HG03280 (cell line): Measurements from ENCODE around the gene TLR2.

ENCODE experiments used
- ATAC-seq: cut with Tn5 transposase; IDR thresholded peaks from one replicate; pipeline ENCODE4 v1.9.1; 2021; ENCODE audit warnings: mild to moderate bottlenecking, moderate library complexity; ENCODE audit not compliant: unreplicated experiment

TLR2 gene, protein sequence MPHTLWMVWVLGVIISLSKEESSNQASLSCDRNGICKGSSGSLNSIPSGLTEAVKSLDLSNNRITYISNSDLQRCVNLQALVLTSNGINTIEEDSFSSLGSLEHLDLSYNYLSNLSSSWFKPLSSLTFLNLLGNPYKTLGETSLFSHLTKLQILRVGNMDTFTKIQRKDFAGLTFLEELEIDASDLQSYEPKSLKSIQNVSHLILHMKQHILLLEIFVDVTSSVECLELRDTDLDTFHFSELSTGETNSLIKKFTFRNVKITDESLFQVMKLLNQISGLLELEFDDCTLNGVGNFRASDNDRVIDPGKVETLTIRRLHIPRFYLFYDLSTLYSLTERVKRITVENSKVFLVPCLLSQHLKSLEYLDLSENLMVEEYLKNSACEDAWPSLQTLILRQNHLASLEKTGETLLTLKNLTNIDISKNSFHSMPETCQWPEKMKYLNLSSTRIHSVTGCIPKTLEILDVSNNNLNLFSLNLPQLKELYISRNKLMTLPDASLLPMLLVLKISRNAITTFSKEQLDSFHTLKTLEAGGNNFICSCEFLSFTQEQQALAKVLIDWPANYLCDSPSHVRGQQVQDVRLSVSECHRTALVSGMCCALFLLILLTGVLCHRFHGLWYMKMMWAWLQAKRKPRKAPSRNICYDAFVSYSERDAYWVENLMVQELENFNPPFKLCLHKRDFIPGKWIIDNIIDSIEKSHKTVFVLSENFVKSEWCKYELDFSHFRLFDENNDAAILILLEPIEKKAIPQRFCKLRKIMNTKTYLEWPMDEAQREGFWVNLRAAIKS

DNA sequence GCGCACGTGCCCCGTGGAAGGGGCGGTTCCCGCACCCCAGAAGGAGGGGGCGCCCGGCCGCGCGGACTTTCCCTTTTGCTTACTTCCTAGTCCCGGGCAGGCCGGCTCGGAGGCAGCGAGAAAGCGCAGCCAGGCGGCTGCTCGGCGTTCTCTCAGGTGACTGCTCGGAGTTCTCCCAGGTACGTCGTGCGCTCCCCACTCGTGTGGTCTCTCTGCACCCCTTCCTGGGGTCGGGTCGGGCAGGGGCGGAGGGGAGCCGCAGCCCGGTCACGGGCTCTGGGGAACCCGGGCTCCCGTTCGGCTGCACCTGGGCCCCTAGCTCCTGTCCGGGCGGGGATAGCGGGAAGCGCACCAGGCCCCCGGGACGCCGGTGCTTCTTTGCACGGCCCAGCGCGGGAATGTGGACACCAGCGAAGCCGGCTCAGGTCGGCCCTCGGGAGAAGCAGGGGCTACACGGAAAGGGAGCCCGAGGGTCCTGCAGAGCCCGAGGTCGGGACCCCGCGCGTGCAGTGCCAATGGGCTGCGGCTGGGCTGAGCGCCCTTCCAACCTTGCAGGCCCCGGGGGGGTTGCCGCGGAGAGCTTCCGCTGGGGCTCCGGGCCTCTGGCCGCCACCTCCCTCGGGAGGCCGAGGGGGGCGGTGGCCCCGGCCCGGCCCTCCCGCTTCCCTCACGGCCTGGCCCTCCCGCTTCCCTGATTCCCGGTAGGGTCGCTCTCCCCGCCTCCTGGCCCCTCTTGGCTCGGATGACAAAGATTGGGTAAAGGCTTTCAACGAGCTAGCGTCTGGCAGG is at the start of gene TLR2:
Gene TLR2, plus strand, starts transcription at position 99 of the 789 bp plus-strand sequence. CDS start 18,628 bp downstream, outside the sequence.
- ATAC-seq = peak; percentile 72

DNA sequence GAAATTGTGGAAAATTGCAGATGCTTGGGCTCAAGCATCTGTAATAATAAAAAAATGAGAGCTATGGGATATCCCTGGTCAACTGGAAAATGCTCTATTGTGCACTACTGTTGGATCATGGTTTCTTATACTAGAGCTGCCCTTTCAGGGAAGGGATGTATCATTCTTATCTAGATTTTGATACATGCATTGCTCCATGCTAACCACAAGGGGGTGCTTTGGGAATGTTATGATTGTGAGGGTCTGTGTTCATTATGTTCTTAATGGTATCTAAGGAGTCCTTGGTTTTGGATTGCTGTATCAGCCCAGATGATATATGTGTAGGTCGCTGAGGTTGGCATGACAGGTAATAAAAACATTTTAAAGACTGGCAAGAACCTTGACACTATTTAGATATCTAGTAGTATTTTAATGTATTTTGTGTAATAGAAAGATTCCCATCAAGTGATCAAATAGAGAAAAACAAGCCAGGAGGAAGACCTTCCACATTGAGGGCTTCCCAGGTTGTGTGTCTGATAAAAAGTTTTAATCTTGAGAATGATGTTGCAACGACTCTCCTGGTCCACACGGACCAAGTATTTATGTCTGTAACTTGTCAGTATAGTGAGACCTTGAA is 49.2 kb upstream of the TLR2 start:
- no peak for ATAC-seq

DNA sequence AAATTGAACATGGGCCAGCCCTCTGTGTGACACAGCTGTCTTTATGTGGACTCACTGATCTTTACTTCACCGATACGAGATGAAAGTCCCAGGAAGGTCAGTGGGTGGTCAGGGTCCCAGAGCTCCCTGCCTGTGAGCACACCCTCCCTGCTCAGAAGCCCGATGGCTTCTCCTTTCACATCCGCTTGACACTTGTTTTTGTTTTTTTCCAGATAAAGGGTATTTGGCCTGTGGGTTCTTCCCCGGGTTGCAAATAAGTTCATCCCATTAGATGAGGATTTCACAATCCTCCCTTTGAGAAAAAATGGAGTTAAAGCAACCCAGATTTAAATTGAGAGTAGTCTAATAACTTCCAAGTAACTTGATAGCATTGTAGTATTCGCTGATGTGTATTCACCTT is 48.2 kb upstream of the TLR2 start:
- no peak for ATAC-seq

DNA sequence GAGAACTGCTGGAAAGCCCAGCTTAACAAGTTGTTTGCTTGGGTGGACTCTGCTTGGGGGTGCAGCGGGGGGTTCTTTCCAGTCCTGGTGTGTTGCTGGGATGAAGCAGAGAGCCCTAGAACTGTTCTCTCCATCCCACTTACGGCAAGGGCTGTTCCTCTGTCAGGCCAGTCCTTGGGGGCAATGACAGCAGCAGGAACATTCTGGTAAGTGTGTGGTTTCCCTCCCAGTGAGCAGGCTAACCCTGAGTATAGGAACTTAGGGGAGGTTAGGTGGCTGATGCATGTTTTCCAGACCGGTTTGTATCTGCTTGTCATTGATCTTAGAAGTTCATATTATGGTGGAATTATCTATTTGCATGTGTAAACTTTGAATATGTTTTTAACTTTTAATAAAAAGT is 46.9 kb upstream of the TLR2 start:
- ATAC-seq = no peak

DNA sequence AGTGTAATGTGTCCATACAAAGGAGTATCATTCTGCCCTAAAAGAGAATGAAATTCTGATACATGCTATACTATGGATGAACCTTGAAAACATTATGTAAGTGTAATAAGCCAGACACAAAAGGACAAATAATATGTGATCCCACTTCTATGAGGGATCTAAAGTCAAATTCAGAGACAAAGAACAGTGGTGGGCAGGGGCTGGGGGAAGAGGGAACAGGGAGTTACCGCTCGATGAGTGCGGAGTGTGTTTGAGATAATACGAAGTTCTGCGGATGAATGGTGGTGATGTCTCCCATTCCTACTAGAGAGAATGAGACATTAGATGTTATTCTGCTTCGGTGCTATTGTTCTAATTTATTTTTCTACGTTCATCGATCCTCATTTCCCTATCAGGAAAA is 46.1 kb upstream of the TLR2 start:
- no peak for ATAC-seq

DNA sequence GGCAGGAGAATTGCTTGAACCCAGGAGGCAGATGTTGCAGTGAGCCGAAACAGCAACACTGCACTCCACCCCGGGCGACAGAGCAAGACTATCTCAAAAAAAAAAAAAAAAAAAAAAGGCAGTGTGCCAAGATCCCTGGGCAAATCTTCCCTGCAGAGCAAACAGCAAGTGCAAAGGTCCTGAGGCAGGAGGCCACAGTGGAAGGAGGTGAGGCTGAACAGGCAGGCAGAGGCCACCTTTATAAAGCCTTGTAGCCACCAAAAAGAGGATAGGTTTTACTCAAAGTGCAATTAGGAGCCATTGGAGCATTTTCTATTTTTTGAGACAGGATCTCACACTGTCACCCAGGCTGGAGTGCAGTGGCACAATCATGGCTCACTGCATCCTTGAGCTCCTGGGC is 45.1 kb upstream of the TLR2 start:
- ATAC-seq = no peak

DNA sequence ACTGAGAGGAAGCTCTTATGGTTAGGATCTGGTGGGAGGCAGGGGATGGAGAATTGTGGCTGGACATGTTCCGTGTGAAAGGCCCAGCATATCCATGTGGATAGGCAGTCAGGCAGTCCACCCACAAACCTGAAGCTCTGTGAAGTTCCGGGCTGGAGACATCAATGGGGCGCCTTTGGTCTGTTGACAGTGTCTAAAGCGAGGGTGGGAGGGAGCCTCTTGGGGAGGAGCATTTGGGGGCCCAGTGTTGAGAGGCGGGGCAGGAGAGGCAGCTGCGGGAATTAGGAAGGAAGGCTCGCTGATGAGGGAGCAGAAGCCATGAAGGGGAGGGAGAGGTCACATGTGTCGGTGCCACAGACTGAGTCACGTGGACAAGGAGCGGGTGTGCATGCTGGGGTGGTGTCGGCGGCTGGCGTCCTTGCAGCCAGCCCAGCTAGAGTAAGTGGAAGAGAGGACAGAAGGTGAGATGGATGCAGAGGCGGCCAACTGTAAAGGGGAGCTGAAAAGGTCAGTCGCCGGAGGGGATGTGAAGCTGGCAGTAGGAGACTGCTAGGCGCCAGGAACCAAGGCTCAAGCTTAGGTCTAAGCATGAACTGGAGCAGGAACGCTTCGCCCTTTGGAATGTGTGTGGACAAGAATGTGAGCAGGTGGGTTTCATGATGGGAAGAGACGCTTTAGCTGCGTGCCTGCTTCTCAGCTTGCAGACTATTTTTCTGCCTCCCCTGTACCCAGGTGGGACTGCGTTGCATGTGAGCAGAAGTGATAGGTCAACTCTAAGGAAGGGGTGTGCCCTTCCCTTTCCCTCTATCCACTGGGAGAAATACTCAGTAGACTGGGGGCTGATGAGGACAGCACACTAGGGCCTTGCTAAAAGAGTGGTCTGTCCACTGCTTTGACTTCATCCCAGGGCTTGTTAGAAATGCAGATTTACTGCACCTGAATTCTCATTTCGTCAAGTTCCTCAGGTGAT is 44.0 kb upstream of the TLR2 start:
- no peak for ATAC-seq

DNA sequence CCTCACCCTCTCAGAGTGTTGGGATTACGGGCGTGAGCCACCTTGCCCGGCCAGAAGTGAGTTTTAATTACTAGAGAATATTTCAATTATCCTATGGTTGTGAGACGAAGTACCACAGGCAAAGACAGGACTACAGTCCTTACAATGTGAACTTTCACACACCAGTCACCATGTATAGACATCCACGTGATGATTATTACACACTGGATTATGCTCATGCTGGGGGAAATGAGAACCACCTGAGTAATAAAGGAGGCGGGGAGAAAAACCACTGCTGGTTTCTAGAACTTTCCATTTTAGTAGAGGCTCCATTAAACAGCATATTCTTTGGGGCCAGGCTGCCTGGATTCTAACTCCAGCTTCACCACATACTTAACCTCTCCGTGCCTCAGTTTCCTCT is 42.5 kb upstream of the TLR2 start:
- ATAC-seq = no peak

DNA sequence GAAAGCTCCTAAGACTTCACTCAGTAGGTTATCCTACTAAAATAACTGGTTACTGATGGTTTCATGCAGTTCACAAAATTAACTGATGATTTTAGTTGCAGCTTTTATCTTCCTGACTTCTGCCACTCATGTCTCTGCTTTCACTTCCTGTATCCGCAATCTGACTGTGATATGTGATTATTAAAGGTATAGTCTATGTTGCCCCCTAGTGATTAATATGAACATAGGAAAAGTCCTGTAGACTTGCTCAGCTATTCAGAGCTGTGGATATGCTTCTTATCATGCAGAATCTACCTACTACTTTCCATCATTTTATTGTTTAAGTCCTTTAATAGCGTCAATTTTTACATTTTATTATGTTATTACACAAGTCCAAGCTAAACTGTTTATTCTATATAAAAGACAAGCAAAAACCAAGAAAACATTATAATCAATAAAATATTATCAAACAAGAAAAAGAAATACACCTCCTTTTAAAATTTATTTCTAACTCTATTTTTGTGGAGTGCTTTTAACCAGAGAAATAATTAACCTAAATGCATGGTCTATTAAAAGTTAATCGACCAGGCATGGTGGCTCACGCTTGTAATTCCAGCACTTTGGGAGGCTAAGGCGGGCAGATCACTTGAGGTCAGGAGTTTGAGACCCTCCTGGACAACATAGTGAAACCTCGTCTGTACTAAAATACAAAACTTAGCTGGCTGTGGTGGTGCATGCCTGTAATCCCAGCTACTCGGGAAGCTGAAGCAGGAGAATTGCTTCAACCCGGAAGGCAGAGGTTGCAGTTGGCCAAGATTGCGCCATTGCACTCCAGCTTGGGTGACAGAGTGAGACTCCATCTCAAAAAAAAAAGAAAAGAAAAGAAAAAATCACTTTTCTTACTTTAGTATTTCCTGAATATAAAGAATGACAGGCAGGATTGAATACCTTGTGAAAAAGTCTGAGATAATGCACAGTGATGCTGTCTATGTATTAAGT is 40.4 kb upstream of the TLR2 start:
- peak; percentile 82 for ATAC-seq

DNA sequence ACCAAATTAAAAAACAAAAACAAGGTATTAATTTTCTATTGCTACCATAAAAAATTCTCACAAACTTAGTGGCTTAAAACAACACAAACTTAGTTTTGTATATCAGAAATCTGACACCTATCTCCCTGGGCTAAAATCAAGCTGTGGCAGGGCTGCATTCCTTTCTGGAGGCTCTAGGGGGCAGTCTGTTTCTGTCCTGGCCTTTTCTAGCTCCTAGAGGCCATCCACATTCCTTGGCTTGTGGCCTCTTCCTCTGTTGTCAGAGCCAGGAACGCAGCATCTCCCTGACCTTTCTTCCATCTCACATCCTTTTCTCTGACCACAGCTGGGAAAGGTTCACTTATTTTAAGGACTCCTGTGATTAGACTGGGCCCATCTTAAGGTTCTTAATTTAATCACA is 38.9 kb upstream of the TLR2 start:
- no peak for ATAC-seq

DNA sequence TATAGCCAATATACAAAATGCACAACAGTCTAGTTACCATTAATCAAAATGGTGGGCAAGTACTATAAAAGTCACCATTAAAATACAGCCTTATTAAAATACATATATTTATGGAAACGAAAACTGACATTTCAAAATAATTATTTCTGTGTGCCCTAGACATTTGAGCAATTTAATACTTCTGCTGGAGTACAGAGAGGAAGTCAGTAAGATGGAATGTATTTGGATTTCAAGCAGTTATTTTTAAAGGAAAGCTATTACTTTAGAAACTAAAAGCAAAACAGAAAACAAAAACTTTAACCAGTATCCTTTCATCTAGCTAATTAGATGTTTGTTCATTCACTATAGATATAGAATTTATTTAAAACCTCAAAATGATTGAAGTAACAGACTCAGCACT is 37.8 kb upstream of the TLR2 start:
- ATAC-seq = no peak

DNA sequence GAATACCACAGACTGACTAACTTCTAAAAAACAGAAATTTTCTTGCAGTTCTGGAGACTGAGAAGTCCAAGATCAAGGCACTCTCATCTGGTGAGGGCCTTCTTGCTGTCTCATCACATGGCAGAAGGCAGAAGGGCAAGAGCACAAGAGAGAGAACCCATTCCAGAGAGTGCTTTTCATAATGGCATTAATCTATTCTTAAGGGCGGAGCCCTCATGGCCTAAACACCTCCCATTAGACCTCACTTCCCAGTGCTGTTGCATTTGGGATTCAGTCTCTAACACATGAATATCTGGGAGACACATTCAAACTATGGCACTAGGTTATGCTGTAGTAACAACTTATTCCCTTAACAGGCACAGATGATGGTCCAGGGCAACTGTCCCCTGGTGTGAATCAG is 37.1 kb upstream of the TLR2 start:
- ATAC-seq = no peak

DNA sequence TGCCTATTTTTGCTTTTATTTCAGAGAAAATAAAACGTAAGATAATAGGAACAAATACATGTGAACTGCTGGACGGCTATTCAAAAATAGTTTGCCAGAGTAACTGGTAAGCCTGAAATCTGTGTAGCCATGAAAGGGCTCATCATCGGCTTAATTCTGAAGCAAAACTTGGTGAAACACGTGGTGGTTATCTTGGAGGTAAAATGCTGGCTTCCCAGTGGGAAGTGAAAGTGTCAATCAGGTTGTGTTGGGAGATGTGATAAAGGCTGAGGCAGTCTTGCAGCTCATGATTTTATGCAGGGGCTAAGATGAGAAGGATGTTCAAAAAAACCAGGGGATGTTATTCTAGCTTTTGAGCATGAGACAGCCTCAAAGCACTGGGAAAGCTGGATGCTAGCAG is 36.1 kb upstream of the TLR2 start:
- ATAC-seq = no peak

DNA sequence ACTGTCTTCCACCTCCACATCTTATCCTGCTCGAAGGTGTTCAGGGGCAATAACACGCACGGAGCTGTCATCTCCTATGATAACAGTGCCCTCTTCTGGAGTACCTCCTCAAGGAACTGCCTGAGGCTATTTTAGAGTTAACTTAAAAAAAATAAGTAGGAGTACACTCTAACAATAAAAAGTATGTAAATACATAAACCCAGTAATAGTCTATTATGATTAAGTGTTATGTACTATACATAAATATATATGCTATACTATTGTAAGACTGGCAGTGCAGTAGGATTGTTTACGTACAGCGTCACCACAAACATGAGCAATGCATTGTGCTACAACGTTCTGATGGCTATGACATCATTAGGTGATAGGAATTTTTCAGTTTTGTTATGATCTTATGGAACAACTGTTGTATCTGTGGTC is 34.5 kb upstream of the TLR2 start:
- ATAC-seq = no peak

DNA sequence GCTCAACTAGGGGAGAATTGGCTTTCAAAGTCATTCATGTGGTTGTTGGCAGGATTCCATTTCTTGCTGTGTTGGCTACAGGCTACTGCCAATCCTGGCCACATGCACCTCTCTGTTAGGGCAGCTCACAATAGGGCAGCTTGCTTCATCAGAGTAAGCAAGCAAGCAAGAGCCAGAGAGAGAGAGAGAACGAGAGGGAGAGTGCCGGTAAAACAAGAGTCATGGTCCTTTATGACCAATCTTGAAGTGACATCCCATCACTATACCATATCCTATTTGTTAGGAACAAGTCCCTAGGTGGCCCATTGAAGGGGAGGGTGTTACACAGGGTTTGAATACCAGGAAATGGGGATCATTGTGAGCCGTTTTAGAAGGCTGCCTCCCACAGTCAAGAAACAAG is 33.0 kb upstream of the TLR2 start:
- ATAC-seq = no peak

DNA sequence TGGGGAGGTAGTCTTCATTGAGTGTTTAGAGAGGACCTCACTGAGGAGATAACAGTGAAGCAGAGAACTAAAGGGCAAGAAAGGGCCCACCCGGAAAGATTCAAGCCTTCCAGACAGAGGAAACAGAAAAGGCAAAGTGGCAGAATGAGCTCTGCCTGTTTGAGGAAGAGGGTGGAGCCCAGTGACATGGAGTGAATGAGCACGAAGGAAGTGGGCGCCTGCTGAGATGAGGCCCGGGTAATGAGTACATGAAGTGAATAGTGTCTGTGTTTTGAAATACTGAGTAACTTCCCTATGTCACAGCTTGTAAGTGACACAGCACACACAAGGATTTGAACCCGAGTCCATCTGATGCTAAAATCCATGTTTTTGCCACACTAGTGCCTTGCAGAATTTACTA is 32.5 kb upstream of the TLR2 start:
- no peak for ATAC-seq

DNA sequence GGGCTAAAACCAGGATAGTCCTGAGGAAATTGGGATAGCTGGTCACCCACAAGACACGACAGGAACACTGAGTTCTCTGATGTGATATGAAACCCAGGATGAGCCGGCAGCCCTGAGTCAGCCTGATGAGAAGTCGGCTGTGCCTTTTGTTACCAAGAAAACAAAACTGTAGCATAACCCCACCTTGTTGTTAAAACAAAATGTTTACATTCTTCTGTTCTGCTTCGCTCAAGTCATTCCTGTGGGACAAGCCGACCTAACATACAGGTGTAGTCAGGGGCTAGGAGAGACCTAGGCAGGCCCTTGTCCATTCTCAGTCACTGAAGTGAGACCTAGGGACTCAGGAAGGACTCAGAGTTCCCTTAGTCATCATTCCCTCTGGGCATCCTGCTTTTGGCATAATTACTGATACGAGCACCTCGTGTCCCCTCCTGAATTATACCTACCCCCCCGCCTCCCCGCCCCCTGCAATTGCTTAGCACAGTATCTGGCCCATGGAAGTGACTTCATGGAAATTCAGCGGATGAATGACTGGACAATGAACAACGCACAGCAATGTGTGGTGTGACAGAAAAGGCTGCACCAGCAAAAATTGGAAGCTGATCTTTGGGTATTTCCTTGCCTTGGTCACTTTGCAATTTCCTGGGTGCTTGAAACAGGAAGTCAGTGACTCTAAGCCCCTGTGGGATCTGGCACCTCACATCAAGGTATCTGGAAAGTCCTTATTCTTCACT is 31.9 kb upstream of the TLR2 start:
- ATAC-seq = no peak

DNA sequence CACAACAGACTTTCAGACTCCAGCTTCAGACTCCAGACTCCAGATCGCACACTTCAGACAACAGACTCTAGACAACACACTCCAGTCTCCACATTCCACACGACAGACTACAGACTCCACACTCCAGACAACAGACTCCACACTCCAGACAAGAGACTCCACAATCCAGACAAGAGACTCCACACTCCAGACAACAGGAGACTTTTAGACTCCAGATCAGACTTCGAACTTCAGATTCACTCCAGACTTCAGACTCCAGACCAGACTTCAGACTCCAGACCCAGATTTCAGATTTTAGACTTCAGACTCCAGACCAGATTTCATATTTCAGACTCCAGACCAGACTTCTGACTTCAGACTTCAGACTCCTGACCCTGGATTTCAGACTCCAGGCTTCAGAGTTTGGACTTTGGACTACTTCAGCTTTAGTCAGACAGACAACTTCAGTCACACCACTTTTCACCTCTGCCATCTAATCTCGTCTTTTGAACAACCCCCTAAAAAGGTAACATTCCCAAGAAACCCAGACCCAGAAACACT is 29.0 kb upstream of the TLR2 start:
- ATAC-seq = no peak
